Measurements from ENCODE around the gene GALM.

The GALM gene

GRCh38 chr2:38652431-38653273, 13.3 kb upstream of the GALM start:
- Histone ChIP-seq H3K4me3 (IDR thresholded peaks at IDR 0.05; ENCODE audit: insufficient read depth, low read depth, low read length) (no peak overlapping the region), H2AFZ (ENCODE audit: low read depth) (no peak overlapping the region), H3K4me2 (peak overlapping the region; percentile 82), H3K27ac (peak overlapping the region; percentile 94), H3K27me3 (ENCODE audit: insufficient read depth, low read depth) (no peaks in the 10 kb centered on the region), H3K79me2 (ENCODE audit: insufficient read depth, low read depth) (no peaks in the 10 kb centered on the region), H4K20me1 (ENCODE audit: insufficient read depth) (no peaks in the 10 kb centered on the region), H3K4me1 (ENCODE audit: low read depth, poor library complexity, severe bottlenecking) (peaks cover 79% of the 10 kb centered on the region), H3K9ac (peak overlapping the region; percentile 61; the same call in 1 of the 2 replicates), H3K36me3 (ENCODE audit: insufficient read depth) (no peaks in the 10 kb centered on the region)
- TF ChIP-seq CTCF (conservative IDR thresholded peaks at IDR 0.05; ENCODE audit: low read depth, low read length), result no peak

- H3K27me3 ChIP-seq (ENCODE audit: insufficient read depth, low read depth), result no peaks in the 10 kb centered on the region
- H3K79me2 ChIP-seq (ENCODE audit: insufficient read depth, low read depth), result no peaks in the 10 kb centered on the region
- no peaks in the 10 kb centered on the region for H3K36me3 ChIP-seq (ENCODE audit: insufficient read depth)
- H3K9ac ChIP-seq, result peak overlapping the region; percentile 61; the same call in 1 of the 2 replicates
- no peak overlapping the region for H3K4me3 ChIP-seq (IDR thresholded peaks at IDR 0.05; ENCODE audit: insufficient read depth, low read depth, low read length)
- H3K4me2 ChIP-seq, result peak overlapping the region; percentile 82
- peaks cover 74% of the 10 kb centered on the region for H3K4me1 ChIP-seq (ENCODE audit: low read depth, poor library complexity, severe bottlenecking)
- no peaks in the 10 kb centered on the region for H4K20me1 ChIP-seq (ENCODE audit: insufficient read depth)
- peak overlapping the region; percentile 87; the same call in 1 of the 2 replicates for H2AFZ ChIP-seq (ENCODE audit: low read depth)
- peak overlapping the region; percentile 94 for H3K27ac ChIP-seq
- TF ChIP-seq CTCF (conservative IDR thresholded peaks at IDR 0.05; ENCODE audit: low read depth, low read length), result no peak
Observed at GRCh38 chr2:38653380-38653714, 12.6 kb upstream of the GALM start.

DNA sequence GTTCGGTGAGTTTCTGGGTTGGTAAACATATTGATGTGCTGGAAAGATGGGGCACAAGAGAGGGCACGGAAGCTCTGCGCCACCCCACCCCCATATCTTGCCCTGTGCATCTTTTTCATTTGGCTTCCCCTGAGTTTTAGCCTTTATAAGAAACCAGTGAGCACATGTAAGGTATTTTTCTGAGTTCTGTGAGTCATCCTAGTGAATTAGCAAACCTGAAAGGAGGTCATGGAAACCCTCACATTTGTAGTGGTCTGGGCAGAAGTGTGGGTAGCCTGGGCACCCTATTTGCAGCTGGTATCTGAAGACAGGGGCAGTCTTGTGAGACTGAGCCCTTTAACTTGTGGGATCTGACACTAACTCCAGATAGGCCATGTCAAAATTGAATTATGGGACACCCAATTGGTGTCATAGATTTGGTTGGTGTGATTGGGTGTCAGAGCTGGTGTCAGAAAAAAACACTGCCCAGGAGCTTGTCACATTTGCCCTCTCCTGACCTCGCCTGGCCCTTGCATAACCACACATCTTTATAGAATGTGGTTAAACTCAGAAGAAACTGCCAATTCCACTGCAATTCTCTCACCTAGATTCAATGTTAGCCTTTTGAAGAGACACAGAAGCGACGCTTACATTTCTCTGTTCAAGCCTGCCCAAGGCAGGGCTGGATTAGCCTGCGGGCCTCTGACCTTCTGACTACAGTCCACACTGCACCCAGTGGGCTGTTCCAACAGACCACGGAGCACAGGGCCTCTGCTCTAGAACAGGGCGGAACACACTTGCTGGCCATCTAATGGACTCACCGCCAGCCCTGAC, 12.0 kb upstream of the GALM start:
- Histone ChIP-seq H3K4me1 (ENCODE audit: low read depth, poor library complexity, severe bottlenecking) (peaks cover 74% of the 10 kb centered on the region), H3K9ac (peak overlapping the region; percentile 61), H3K79me2 (ENCODE audit: insufficient read depth, low read depth) (no peaks in the 10 kb centered on the region), H3K36me3 (ENCODE audit: insufficient read depth) (no peaks in the 10 kb centered on the region), H3K4me2 (peak overlapping the region; percentile 82), H3K27me3 (ENCODE audit: insufficient read depth, low read depth) (no peaks in the 10 kb centered on the region), H2AFZ (ENCODE audit: low read depth) (peak overlapping the region; percentile 87), H3K27ac (peak overlapping the region; percentile 94), H3K4me3 (IDR thresholded peaks at IDR 0.05; ENCODE audit: insufficient read depth, low read depth, low read length) (no peak overlapping the region), H4K20me1 (ENCODE audit: insufficient read depth) (no peaks in the 10 kb centered on the region)
- TF ChIP-seq CTCF (conservative IDR thresholded peaks at IDR 0.05; ENCODE audit: low read depth, low read length), result no peak

DNA sequence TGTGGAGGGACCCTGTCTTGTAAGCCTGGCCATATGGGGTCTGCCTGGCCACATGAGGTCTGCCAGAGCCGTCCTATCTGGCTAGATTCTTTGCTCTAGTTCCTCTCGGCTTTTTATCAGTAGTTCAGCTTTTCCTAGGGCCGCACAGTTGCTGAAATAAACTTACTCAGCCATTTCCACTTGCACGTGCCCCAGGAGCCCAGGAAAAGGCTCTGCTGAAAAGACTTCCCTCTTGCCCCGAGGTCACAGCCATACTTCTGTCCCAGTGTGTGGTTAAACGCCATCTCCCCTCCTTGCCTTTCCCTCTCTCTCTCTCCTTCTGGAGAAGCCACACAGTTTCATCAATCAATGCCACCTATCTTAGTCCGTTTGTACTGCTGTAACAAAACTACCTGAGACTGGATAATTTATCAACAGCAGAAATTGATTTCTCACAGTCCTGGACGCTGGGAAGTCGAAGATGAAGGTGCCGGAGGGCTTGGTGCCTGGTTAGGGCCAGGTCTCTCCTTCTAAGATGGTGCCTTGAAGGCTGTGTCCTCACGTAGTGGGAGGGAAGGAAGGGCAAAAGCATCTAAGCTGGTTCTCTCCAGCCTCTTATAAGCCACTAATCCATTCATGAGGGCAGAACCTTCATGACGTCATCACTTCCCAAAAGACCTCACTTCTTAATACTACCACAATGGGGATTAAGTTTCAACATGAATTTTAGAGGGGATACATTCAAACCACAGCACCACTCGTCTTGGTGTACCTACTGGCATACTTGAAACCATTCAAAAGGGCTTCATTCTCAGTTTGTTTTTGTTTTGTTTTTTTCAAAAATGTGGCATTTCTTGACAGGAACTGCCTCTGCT, 11.2 kb upstream of the GALM start:
- Histone ChIP-seq H3K4me1 (ENCODE audit: low read depth, poor library complexity, severe bottlenecking) (peaks cover 78% of the 10 kb centered on the region), H2AFZ (ENCODE audit: low read depth) (peak overlapping the region; percentile 87), H3K36me3 (ENCODE audit: insufficient read depth) (no peaks in the 10 kb centered on the region), H4K20me1 (ENCODE audit: insufficient read depth) (no peaks in the 10 kb centered on the region), H3K4me3 (IDR thresholded peaks at IDR 0.05; ENCODE audit: insufficient read depth, low read depth, low read length) (no peak overlapping the region), H3K27me3 (ENCODE audit: insufficient read depth, low read depth) (no peaks in the 10 kb centered on the region), H3K9ac (peak overlapping the region; percentile 61), H3K4me2 (peak overlapping the region; percentile 82), H3K79me2 (ENCODE audit: insufficient read depth, low read depth) (no peaks in the 10 kb centered on the region), H3K27ac (peak overlapping the region; percentile 94)
- TF ChIP-seq CTCF (conservative IDR thresholded peaks at IDR 0.05; ENCODE audit: low read depth, low read length), result no peak
